ENCODE results near the gene PHF20. TPM values are rescaled to one million over a fixed set of nuclear protein-coding genes. Genes with fewer than 3 reads are reported as not detected.
"Not testable (repeated sequence)": the region's sequence is repeated elsewhere in the genome, so short reads cannot be mapped to it uniquely, and the experiment has no call there.

PHF20 gene
- polyA plus RNA-seq, 1 donor from 2014 or later = 49.2 TPM

DNA sequence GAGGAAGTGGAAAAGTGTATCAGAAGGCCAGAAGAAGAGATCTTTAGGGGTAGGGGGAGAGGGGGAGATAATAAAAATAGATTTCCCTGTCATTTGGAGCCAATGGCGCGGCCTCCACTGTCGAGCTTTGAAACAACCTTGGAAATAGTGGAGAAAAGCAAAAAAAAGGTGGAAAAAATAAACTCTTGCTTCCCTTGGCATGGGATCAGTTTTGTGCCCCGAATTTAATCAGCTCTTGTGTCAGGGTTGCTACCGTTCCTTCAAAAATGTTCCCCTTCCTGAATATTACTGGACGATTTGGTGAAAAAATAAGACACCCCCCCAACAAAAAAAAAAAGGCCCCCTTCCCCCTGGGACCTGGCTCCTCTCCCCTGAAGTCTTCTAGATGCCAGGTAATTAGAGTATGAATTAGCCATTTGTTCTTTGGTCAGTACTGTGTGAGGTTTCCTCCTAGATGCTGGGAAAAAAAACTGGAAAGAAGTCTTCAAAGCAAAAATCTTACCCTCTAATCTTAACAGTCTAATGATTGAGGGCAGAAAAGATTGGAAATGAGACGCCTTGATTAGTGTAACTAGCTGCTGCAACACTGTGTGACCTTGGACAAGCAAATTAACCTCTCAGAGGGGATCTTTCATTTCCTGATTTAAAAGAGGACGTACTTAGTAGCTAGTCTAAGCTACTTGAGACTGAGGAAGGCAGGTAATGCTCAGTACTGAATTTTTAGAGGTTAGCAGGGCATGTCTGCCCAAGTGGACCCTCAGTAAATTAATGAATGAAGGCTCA lies 28.9 kb upstream of the PHF20 start:
- Histone ChIP-seq H3K9me3 (ENCODE audit: low read length) (no peaks in the 10 kb centered on the region), H3K79me2 (replicated peaks; ENCODE audit: insufficient read depth, low read length) (peaks cover 40% of the 10 kb centered on the region), H3K27me3 (ENCODE audit: insufficient read depth, low read depth, low read length) (no peaks in the 10 kb centered on the region), H3F3A (ENCODE audit: insufficient read depth, low read length, poor library complexity, severe bottlenecking) (no peaks in the 10 kb centered on the region), H4K20me1 (ENCODE audit: insufficient read depth) (peaks cover 16% of the 10 kb centered on the region), H3K36me3 (ENCODE audit: insufficient read depth, low read length) (peaks cover 13% of the 10 kb centered on the region), H3K9ac (ENCODE audit: low read length) (peak overlapping the region; percentile 96), H3K4me2 (ENCODE audit: low read length) (peak overlapping the region; percentile 84), H3K27ac (ENCODE audit: low read length) (peak overlapping the region; percentile 100), H3K4me3 (ENCODE audit: low read length) (peak overlapping the region; percentile 86), H3K9me2 (ENCODE audit: insufficient read depth, low read length) (no peaks in the 10 kb centered on the region), H2AFZ (ENCODE audit: low read depth, low read length) (peak overlapping the region; percentile 71)
- TF ChIP-seq MXI1 (conservative IDR thresholded peaks at IDR 0.05; ENCODE audit: poor library complexity, severe bottlenecking) = no peak
- TF ChIP-seq, protein P1, sequence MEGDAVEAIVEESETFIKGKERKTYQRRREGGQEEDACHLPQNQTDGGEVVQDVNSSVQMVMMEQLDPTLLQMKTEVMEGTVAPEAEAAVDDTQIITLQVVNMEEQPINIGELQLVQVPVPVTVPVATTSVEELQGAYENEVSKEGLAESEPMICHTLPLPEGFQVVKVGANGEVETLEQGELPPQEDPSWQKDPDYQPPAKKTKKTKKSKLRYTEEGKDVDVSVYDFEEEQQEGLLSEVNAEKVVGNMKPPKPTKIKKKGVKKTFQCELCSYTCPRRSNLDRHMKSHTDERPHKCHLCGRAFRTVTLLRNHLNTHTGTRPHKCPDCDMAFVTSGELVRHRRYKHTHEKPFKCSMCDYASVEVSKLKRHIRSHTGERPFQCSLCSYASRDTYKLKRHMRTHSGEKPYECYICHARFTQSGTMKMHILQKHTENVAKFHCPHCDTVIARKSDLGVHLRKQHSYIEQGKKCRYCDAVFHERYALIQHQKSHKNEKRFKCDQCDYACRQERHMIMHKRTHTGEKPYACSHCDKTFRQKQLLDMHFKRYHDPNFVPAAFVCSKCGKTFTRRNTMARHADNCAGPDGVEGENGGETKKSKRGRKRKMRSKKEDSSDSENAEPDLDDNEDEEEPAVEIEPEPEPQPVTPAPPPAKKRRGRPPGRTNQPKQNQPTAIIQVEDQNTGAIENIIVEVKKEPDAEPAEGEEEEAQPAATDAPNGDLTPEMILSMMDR (IDR thresholded peaks at IDR 0.05; ENCODE audit: poor library complexity, severe bottlenecking) = peak; percentile 2
- no peak for TF ChIP-seq RAD21 (conservative IDR thresholded peaks at IDR 0.05)
- TF ChIP-seq EP300 (conservative IDR thresholded peaks at IDR 0.05; ENCODE audit: poor library complexity, severe bottlenecking) = no peak

DNA sequence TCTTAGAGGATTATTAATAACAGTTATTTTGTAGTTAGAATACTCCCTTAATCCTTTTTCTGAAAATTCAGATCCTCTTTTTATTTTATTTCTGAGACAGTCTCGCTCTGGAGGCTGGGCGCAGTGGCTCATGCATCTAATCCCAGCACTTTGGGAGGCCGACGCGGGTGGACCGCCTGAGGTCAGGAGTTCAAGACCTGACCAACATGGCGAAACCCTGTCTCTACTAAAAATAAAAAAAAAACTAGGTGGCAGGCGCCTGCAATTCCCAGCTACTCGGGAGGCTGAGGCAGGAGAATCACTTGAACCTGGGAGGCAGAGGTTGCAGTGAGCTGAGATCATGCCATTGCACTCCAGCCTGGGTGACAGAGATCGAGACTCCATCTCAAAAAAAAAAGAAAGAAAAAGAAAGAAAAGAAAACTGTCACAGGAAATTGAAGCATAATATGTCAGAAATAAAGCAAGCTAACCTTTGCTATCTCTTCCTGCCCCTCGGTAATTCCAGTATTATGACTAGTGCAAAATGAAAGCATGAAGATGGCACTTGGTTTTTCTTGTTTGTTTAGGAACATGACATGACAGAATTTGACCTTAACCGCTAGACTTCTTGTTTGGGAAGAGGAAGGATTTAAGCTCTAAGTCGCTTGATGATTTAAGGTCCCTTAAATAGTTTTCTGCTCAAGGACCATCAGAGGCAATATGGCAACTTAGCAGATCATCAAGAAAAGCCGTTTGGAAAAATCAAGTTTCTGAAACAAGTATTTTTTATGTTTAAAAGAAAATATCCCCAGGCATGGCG lies 27.9 kb upstream of the PHF20 start:
- peak overlapping the region; percentile 86 for H3K4me3 ChIP-seq (ENCODE audit: low read length)
- no peaks in the 10 kb centered on the region for H3K9me3 ChIP-seq (ENCODE audit: low read length)
- peak overlapping the region; percentile 96 for H3K9ac ChIP-seq (ENCODE audit: low read length)
- no peak overlapping the region for H2AFZ ChIP-seq (ENCODE audit: low read depth, low read length)
- TF ChIP-seq POLR2AphosphoS5 (IDR thresholded peaks at IDR 0.05) (no peak), SMC3 (conservative IDR thresholded peaks at IDR 0.05; ENCODE audit: poor library complexity) (no peak), EZH2 (IDR thresholded peaks at IDR 0.05; ENCODE audit: borderline replicate concordance, insufficient read depth, low read length, poor library complexity, severe bottlenecking) (no peak), TAF1 (IDR thresholded peaks at IDR 0.05; ENCODE audit: low read depth) (no peak), MXI1 (conservative IDR thresholded peaks at IDR 0.05; ENCODE audit: poor library complexity, severe bottlenecking) (no peak), RAD21 (conservative IDR thresholded peaks at IDR 0.05) (no peak)
- TF ChIP-seq, protein P2, sequence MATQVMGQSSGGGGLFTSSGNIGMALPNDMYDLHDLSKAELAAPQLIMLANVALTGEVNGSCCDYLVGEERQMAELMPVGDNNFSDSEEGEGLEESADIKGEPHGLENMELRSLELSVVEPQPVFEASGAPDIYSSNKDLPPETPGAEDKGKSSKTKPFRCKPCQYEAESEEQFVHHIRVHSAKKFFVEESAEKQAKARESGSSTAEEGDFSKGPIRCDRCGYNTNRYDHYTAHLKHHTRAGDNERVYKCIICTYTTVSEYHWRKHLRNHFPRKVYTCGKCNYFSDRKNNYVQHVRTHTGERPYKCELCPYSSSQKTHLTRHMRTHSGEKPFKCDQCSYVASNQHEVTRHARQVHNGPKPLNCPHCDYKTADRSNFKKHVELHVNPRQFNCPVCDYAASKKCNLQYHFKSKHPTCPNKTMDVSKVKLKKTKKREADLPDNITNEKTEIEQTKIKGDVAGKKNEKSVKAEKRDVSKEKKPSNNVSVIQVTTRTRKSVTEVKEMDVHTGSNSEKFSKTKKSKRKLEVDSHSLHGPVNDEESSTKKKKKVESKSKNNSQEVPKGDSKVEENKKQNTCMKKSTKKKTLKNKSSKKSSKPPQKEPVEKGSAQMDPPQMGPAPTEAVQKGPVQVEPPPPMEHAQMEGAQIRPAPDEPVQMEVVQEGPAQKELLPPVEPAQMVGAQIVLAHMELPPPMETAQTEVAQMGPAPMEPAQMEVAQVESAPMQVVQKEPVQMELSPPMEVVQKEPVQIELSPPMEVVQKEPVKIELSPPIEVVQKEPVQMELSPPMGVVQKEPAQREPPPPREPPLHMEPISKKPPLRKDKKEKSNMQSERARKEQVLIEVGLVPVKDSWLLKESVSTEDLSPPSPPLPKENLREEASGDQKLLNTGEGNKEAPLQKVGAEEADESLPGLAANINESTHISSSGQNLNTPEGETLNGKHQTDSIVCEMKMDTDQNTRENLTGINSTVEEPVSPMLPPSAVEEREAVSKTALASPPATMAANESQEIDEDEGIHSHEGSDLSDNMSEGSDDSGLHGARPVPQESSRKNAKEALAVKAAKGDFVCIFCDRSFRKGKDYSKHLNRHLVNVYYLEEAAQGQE (IDR thresholded peaks at IDR 0.05; ENCODE audit: borderline replicate concordance) = no peak
- peak overlapping the region; percentile 84 for H3K4me2 ChIP-seq (ENCODE audit: low read length)
- no peaks in the 10 kb centered on the region for H3F3A ChIP-seq (ENCODE audit: insufficient read depth, low read length, poor library complexity, severe bottlenecking)
- peaks cover 6% of the 10 kb centered on the region for H4K20me1 ChIP-seq (ENCODE audit: insufficient read depth)
- no peaks in the 10 kb centered on the region for H3K9me2 ChIP-seq (ENCODE audit: insufficient read depth, low read length)
- peaks cover 30% of the 10 kb centered on the region for H3K79me2 ChIP-seq (replicated peaks; ENCODE audit: insufficient read depth, low read length)
- no peaks in the 10 kb centered on the region for H3K27me3 ChIP-seq (ENCODE audit: insufficient read depth, low read depth, low read length)
- H3K36me3 ChIP-seq (ENCODE audit: insufficient read depth, low read length) = peaks cover 6% of the 10 kb centered on the region
- peak overlapping the region; percentile 100 for H3K27ac ChIP-seq (ENCODE audit: low read length)

DNA sequence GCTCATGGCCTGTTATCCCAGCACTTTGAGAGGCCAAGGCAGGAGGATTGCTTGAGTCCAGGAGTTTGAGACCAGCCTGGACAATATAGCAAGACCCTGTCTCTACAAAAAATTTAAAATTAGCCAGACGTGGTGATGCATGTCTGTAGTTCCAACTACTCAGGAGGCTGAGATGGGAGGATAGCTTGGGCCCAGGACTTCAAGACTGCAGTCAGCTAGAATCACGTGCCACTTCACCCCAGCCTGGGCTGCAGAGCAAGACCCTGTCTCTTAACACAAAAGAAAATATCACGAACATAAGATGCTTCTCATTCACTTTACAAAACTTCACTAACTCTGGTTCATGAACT lies 27.3 kb upstream of the PHF20 start:
- not testable (repeated sequence) for H3K9me3 ChIP-seq (ENCODE audit: low read length); H3K4me3 ChIP-seq (ENCODE audit: low read length)

More for the DNA sequence above, 27.3 kb upstream of the PHF20 start:
- H3K4me2 ChIP-seq (ENCODE audit: low read length); H2AFZ ChIP-seq (ENCODE audit: low read depth, low read length); H4K20me1 ChIP-seq (ENCODE audit: insufficient read depth); H3K9ac ChIP-seq (ENCODE audit: low read length); H3K27ac ChIP-seq (ENCODE audit: low read length); H3F3A ChIP-seq (ENCODE audit: insufficient read depth, low read length, poor library complexity, severe bottlenecking); H3K9me2 ChIP-seq (ENCODE audit: insufficient read depth, low read length); H3K27me3 ChIP-seq (ENCODE audit: insufficient read depth, low read depth, low read length); H3K36me3 ChIP-seq (ENCODE audit: insufficient read depth, low read length): not testable (repeated sequence)
- H3K79me2 ChIP-seq (replicated peaks; ENCODE audit: insufficient read depth, low read length) = peaks cover 25% of the 10 kb centered on the region
